Ammon's horn (tissue), 1 donor: ENCODE measurements around the gene IFNA17.
"Not testable (repeated sequence)": the region's sequence is repeated elsewhere in the genome, so short reads cannot be mapped to it uniquely, and the experiment has no call there.

Source experiments
- DNase-seq: peaks from one replicate; pipeline ENCODE4 v3.0.0-alpha.2; 2016; ENCODE audit warnings: low spot score

IFNA17 gene

DNA sequence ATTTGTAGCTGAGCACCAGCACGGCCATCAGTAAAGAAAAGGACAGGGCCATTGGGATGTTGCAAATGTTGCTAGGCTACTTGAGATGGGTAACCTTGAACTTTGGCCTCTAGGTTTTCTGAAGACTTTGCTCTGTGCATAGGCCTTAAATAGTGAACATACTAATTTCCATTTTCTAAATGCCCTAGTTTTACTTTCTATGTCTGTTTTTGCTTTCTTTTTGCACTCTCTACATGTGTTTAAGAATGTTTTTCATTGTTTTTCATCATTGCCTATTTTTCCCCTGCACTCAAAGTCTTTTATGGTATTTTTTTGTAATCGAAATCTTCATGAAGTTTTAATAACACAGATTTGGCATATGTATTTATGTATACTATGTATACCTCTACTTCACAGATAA lies at the start of gene IFNA17:
TSS of gene IFNA17 (minus strand) at position 101 of the 400 bp plus-strand sequence. CDS start at position 52, 49 bp downstream.
- DNase-seq, result no peak

DNA sequence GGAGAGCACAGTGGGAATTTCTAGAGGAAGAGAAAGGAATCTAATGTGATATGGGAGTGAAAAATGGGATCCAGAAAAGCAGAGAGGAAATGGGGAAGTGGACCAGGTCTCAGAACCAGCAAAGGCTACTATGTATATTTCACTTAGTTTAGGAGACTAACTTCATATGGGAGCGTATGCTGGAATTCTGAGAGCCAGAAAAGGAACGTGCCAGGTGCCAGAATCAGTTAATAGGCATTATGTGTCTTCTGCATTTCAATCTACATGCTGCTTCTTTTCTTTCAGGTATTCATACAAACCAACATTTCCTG lies 40.3 kb upstream of the IFNA17 start:
- DNase-seq, result no peak

GRCh38 chr9:21267485-21268346 lies 39.7 kb upstream of the IFNA17 start:
- no peak for DNase-seq

- no peak for DNase-seq
Measured at GRCh38 chr9:21266733-21267484, 38.9 kb upstream of the IFNA17 start.

DNA sequence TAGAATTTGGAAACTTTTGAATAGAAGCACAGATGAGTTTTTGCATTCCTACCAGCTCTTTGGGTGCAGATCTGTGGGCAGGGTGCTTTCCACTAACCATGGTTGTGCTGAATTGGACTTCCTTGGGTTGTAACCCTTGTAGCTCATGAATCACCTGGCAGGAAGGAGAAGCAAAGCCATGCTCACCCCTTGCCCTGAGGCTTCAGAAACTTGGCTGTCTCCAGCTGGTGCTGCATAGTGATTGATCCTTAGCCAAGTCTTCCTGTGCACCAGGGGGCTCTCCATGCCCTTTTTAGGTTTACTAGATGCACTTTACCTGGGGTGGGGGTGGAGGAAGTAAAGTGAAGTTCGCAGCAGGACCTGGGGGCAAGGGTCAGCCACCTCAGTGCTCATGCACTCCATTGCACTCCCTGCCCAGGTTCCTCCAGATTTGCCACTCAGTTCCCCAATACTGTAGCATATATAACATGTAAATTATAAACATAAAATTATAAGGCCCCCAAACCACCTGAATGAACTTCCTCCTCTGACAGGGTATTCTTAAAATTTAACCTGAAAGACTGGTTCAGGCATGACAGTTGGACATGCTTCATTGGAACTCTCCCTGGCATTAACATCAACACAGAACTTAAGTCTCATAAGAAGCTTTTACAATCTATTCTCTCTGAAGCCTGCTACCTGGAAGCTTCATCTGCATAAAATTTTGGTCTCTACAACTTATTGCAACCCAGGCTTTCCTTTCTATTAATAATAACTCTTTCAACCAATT lies 37.6 kb upstream of the IFNA17 start:
- no peak for DNase-seq

DNA sequence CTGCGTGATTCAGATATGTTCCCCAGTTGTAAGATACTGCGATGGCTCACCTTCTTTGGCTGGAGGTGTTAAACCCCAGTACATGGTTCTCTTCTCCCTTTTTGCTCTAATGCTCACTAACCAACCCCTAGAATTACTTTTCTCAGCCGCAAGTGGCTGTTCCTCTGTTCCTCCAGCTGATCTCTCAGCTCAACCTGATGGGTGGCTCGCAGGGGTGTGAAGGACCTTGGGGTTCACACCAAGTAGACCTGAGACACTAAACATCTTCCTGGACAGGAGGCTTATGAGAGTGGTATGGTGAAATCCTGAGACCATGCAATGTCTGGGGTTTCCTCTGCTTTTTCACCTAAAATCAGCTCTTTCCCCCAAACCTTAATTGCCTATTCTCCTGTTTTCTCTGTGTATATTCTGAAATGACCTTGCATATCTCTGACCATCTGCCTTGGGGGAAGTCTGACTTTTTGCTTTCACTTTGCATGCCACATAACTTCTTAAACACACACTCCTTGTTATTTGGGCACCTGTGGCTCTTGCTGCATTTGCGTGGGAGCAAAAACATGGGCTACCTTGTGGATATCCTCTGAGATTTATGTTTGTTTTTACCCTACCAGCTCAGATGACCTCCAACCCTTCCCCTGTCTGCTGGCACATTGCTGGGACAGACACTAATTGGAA lies 27.7 kb upstream of the IFNA17 start:
- no peak for DNase-seq

DNA sequence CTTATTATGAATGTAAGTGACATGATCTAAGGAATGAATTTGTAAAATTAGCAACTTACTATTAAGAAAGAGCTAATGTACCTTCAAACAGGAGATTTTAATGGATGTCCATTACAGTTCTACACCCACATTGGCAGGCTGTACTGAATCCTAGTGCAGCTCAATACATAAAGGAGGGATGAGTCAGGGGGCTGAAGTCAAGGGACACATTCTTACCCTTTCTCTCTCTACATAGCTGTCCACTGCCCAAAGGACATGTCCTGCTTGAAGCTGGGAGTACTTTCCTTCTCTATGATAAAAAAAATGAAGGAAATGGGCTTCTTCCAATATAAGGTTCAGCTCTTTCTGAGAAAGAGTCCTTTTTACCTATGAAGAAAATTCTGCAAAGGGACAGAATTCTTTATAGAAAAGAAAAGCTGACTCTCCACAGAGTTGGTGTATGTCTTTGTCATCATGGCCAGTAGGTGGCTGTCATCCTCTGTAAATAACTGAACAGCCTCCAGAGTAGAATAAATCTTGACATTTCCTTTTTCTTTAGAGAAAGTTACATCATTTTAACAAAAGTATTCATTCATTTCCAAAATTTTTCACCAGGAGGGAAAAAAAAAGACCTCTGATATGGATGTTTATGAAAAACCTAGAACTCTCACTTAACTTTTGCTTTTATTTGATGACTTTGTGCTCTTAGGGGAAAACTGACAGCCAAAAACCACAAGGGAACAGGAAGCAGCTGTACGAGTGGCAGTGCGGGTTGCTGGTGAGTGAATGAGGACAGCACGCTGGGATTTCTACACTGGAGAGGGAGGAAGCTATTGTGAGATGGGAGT lies 24.9 kb upstream of the IFNA17 start:
- peak; percentile 71 for DNase-seq

DNA sequence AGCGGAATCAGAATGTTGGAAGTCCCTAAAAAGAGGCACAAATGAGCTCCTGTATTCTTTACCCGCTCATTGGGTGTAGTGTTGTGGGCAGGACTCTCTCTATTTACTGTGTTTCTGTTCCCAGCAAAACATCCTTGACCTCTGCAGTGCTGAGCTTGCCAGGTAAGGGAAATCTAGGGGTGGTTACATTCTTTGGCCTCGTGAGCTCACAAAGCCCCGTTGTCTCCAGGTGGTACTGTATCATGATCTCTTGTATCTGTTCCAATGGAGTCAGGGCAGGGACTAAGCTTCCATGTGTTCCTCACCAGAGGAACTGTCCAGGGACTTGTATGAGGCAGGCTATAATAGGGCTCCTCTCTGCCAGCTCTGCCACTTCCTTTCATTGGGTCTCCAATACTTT lies 23.6 kb upstream of the IFNA17 start:
- DNase-seq, result no peak

DNA sequence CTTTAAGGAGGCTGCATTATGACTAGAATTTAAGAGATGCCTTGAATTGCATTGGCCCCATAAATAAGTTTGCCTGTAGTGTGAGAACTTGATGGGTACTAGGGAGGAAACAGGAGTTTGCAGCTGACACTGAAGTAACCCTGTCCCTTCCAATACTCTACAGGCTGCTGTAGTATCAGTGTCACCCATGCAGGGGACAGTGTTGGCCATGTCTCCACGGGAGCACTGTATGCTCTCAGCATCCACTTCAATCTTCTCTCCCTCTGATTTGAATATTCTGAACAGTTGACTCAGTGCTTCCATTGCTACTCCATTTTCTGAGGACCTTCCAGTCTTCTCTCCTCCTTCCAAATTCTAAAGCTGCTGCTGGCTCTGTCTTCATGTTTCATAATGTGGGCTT lies 23.2 kb upstream of the IFNA17 start:
- no peak for DNase-seq

DNA sequence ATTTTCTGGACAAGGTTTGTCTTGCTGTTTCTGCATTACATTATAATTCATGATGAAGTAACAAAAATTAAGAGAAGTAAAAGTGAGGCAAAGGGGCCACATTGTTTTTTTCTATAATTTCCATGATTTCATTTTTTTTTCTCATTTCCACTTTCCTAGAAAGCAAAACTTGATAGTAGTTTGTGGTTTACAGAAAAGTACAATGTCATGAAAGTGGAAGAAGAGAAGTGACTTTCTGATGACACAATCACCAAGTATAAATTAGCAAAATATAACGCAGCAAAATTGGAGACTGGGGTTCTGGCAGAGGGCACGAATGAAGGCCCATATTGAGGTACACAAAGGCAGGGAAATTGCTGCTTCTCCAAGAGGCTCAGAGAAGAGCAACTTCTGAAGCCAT lies 16.8 kb upstream of the IFNA17 start:
- DNase-seq, result no peak

GRCh38 chr9:21239911-21240310 lies 11.9 kb upstream of the IFNA17 start, which contains the start of gene IFNA14:
IFNA14 (minus strand) TSS chr9:21240005; CDS start chr9:21239935, 70 bp downstream.
- no peak for DNase-seq

GRCh38 chr9:21236360-21236714 lies 8.3 kb upstream of the IFNA17 start:
- DNase-seq, result not testable (repeated sequence)

GRCh38 chr9:21235468-21236359 lies 7.7 kb upstream of the IFNA17 start:
- peak; percentile 69 for DNase-seq

GRCh38 chr9:21234153-21234687 lies 6.2 kb upstream of the IFNA17 start:
- no peak for DNase-seq

GRCh38 chr9:21233258-21233657 lies 5.2 kb upstream of the IFNA17 start:
- DNase-seq, result no peak

DNA sequence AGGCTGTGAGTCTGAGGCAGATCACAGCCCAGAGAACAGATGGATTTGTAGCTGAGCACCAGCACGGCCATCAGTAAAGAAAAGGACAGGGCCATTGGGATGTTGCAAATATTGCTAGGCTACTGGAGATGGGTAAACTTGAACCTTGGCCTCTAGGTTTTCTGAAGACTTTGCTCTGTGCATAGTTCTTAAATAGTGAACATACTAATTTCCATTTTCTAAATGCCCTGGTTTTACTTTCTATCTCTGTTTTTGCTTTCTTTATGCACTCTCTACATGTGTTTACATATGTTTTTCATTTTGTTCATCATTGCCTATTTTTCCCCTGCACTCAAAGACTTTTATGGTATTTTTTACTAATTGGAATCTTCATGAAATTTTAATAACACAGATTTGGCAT lies 10.8 kb downstream of the IFNA17 start, which contains the start of gene IFNA16:
TSS of gene IFNA16 (minus strand) at position 101 of the 400 bp plus-strand sequence. CDS start at position 95, 6 bp downstream.
- DNase-seq, result not testable (repeated sequence)

GRCh38 chr9:21213411-21214326 lies 14.4 kb downstream of the IFNA17 start:
- not testable (repeated sequence) for DNase-seq

GRCh38 chr9:21212160-21212559 lies 15.9 kb downstream of the IFNA17 start:
- not testable (repeated sequence) for DNase-seq
